K562 (cell line): ENCODE measurements around the gene IL31. TPM values are rescaled to one million over a fixed set of nuclear protein-coding genes. Genes with fewer than 3 reads are reported as not detected.

ENCODE experiments used
- ATAC-seq: fragments of 200-7000 bp; cut with Tn5 transposase; 3 replicates; pipeline ENCODE4 v1.9.1; 2020; ENCODE audit warnings: moderate library complexity
- BruUV-seq: library from RNA; stranded (reverse); fragments of 400-500 nt; replicated peaks from 2 replicates; lab custom pipeline; 2021; lab: Mats Ljungman, UMichigan
- CTCF ChIA-PET: fragments of 300-600 bp; formaldehyde crosslinking; extraction: SDS; loops from one replicate; lab custom pipeline; 2021; ENCODE audit warnings: low intra/inter-chr PET ratio; lab: Yijun Ruan, JAX
- POLR2A ChIA-PET: fragments of 300-600, 350-650 bp; sonication (Branson Sonifier 250); formaldehyde crosslinking; extraction: SDS; loops from one replicate; lab custom pipeline; 2021; ENCODE audit warnings: antibody characterized with exemption, inconsistent platforms; lab: Yijun Ruan, JAX
- DNase-seq, 4 experiments: peaks; one replicate each; pipeline versions ENCODE4 v3.0.0 to v3.0.0-alpha.2; 2011 to 2018; ENCODE audit warnings: low spot score in 3 of 4, mixed read lengths in 3 of 4; ENCODE audit errors: extremely low read depth in 1 of 4
- FAIRE-seq: peaks from 2 replicates; lab custom pipeline; 2011; peaks lifted over from hg19 to GRCh38; lab: Jason Lieb, UNC
- H2AFZ ChIP-seq: 2 replicates; pipeline ENCODE4 v1.6.0; 2011; ENCODE audit warnings: low read depth, low read length, control low read depth, inconsistent platforms
- H3K27ac ChIP-seq: fragments of 200-600 bp; 3 replicates; pipeline ENCODE4 v1.8.0; 2011; ENCODE audit warnings: low read depth, mild to moderate bottlenecking, control low read depth, inconsistent platforms, low read length, moderate library complexity, mixed read lengths; ENCODE audit errors: extremely low read depth
- H3K27me3 ChIP-seq, 2 experiments: fragments of 300-600 bp in 1 of 2; 2 replicates in 1 of 2; 3 replicates in 1 of 2; pipeline versions ENCODE4 v1.6.0 to v1.8.0; 2011; ENCODE audit warnings: inconsistent platforms in 2 of 2, low read length in 2 of 2, mild to moderate bottlenecking in 1 of 2, mixed read lengths in 1 of 2, moderate library complexity in 1 of 2; ENCODE audit not compliant: control insufficient read depth in 2 of 2, insufficient read depth in 2 of 2
- H3K36me3 ChIP-seq: fragments of 300-600 bp; 3 replicates; pipeline ENCODE4 v1.8.0; 2011; ENCODE audit warnings: mild to moderate bottlenecking, low read length, inconsistent platforms; ENCODE audit not compliant: control insufficient read depth, insufficient read depth
- H3K4me1 ChIP-seq, 2 experiments: fragments of 200-600 bp in 1 of 2; replicated peaks in 1 of 2; 2 replicates in 1 of 2; 3 replicates in 1 of 2; pipeline versions ENCODE4 v1.5.1 to v1.8.0; 2011; ENCODE audit warnings: inconsistent platforms in 2 of 2, low read length in 2 of 2, mild to moderate bottlenecking in 1 of 2, mixed read lengths in 1 of 2, moderate library complexity in 1 of 2; ENCODE audit not compliant: control insufficient read depth in 2 of 2, insufficient read depth in 2 of 2
- H3K4me2 ChIP-seq: 2 replicates; pipeline ENCODE4 v1.6.1; 2011; ENCODE audit warnings: low read length, control low read depth, inconsistent platforms, mixed read lengths; ENCODE audit not compliant: insufficient read depth
- H3K4me3 ChIP-seq: fragments of 200-600 bp; sonication (generic), shearing (Covaris generic); 2 replicates; pipeline ENCODE4 v1.5.1; 2016; ENCODE audit warnings: control low read depth, inconsistent platforms
- H3K79me2 ChIP-seq: fragments of 200-600 bp; 3 replicates; pipeline ENCODE4 v1.8.0; 2011; ENCODE audit warnings: low read length, inconsistent platforms; ENCODE audit not compliant: control insufficient read depth, insufficient read depth
- H3K9ac ChIP-seq, 2 experiments: 2 replicates each; pipeline versions ENCODE4 v1.6.0 to v1.6.1; 2011; ENCODE audit warnings: low read depth in 2 of 2, low read length in 2 of 2, control low read depth in 1 of 2, inconsistent platforms in 1 of 2, mild to moderate bottlenecking in 1 of 2, mixed read lengths in 1 of 2; ENCODE audit not compliant: insufficient read depth in 1 of 2
- H3K9me1 ChIP-seq: one replicate; pipeline ENCODE4 v1.6.0; 2011; ENCODE audit warnings: inconsistent platforms, mild to moderate bottlenecking, low read length, moderate library complexity; ENCODE audit not compliant: control insufficient read depth, insufficient read depth
- H3K9me3 ChIP-seq: replicated peaks from 2 replicates; pipeline ENCODE4 v1.5.1; 2011; ENCODE audit warnings: low read depth, low read length, inconsistent platforms; ENCODE audit not compliant: control insufficient read depth, insufficient read depth
- H4K20me1 ChIP-seq: replicated peaks from 2 replicates; pipeline ENCODE4 v1.6.1; 2011; ENCODE audit warnings: low read length, inconsistent platforms, mixed read lengths; ENCODE audit not compliant: control insufficient read depth, insufficient read depth
- ARHGAP35 ChIP-seq: fragments of 450-650 bp; IDR thresholded peaks from 2 replicates; pipeline ENCODE4 v1.6.1; 2018; ENCODE audit not compliant: partially characterized antibody
- NR2C2 ChIP-seq, 2 experiments: fragments of 200-800 bp in 1 of 2; sonication (Bioruptor generic) in 1 of 2; sonication (generic) in 1 of 2; formaldehyde crosslinking in 1 of 2; IDR thresholded peaks; 2 replicates each; pipeline versions ENCODE4 v1.6.1 to v1.8.0; 2016 to 2022; ENCODE audit warnings: mild to moderate bottlenecking in 1 of 2, missing compliant biosample characterization in 1 of 2, missing genetic modification characterization in 1 of 2, missing genetic modification reagents in 1 of 2
- SIN3B ChIP-seq: fragments of 450-650 bp; IDR thresholded peaks from 2 replicates; pipeline ENCODE4 v1.6.1; 2017; ENCODE audit warnings: low read depth, mild to moderate bottlenecking, moderate library complexity
- SMAD2 ChIP-seq: fragments of 150-350 bp; IDR thresholded peaks from 2 replicates; pipeline ENCODE4 v1.6.1; 2014; ENCODE audit warnings: low read depth, mild to moderate bottlenecking, low read length
- SPI1 ChIP-seq: IDR thresholded peaks from 2 replicates; pipeline ENCODE4 v1.6.1; 2011; ENCODE audit warnings: low read depth, low read length, control low read depth, borderline replicate concordance
- ZFX ChIP-seq: sonication (generic); formaldehyde crosslinking; IDR thresholded peaks from 2 replicates; pipeline ENCODE4 v1.8.0; 2022; ENCODE audit warnings: mild to moderate bottlenecking, missing genetic modification reagents, moderate library complexity
- ZNF778 ChIP-seq: fragments of 450-650 bp; formaldehyde crosslinking; IDR thresholded peaks from 2 replicates; pipeline ENCODE4 v1.4.0; 2020; ENCODE audit warnings: mild to moderate bottlenecking, moderate library complexity
- WGBS: fragments of 100-300 bp; shearing (Covaris generic); methylation state at CpG from one replicate; pipeline ENCODE4 v1.1.6; 2016; ENCODE audit warnings: low coverage, mixed read lengths; ENCODE audit not compliant: insufficient coverage; ENCODE audit errors: missing lambda C conversion rate; 5-methylcytosine and 5-hydroxymethylcytosine counted together
- in situ Hi-C: fragments of 300-500 bp; cut with MboI; formaldehyde crosslinking; loops from 4 replicates; pipeline ENCODE4 v1.15.0; 2018; ENCODE audit warnings: inconsistent platforms, mixed read lengths
- intact Hi-C: fragments of 100-400 bp; cut with micrococcal nuclease; formaldehyde crosslinking; loops from 2 replicates; pipeline ENCODE4 v1.14.2; 2022
- polyA plus RNA-seq, 8 experiments: library from polyadenylated mRNA; depleted of rRNA in 4 of 8; stranded (reverse) in 5 of 8; unstranded in 3 of 8; fragments of >200 nt; fragmentation: Nextera tagmentation in 2 of 8; fragmentation: Illumina TruSeq in 1 of 8; extraction: Ambion mirVana in 2 of 8; extraction: Trizol in 1 of 8; gene quantifications; 2 replicates each; pipeline versions ENCODE4 v1.2.1 to v1.2.3, GENCODE V29; 2011 to 2014; ENCODE audit warnings: inconsistent platforms in 1 of 8, missing spikeins in 1 of 8
- total RNA-seq, 7 experiments: library from RNA; depleted of rRNA in 6 of 7; stranded (reverse); fragments of >200 nt in 6 of 7; fragmentation: Illumina TruSeq in 2 of 7; extraction: Trizol in 2 of 7; gene quantifications; 2 replicates each; pipeline versions ENCODE4 v1.2.1 to v1.2.3, GENCODE V29; 2011 to 2021; ENCODE audit warnings: low replicate concordance in 1 of 7

The IL31 gene
- total and polyA plus RNA-seq, 9 of the 15 experiments (the other 6 are each of a cell fraction or from before 2014, with no cell fraction given) = not detected

GRCh38 chr12:122126342-122126635 is 47.7 kb downstream of the IL31 start:
- peaks cover 9 to 21% of the 10 kb centered on the region in 2 experiments; a peak in 4 of 5 replicates for H3K4me1 ChIP-seq
- H4K20me1 ChIP-seq = peaks cover 42% of the 10 kb centered on the region
- ATAC-seq (no peak), FAIRE-seq (no peak), DNase-seq (no peak)
- BruUV-seq = no TSS peak
- ChIA-PET POLR2A (no interaction called here), CTCF (no interaction called here)
- no peaks in the 10 kb centered on the region for H3K9me3 ChIP-seq
- no peak overlapping the region for H3K4me3 ChIP-seq
- in situ Hi-C loops (no loop called here), intact Hi-C loops (no loop called here)
- H3K9ac ChIP-seq = peak overlapping the region in 1 of 2 experiments; percentile 37; a peak in 2 of 4 replicates
- no peak overlapping the region for H2AFZ ChIP-seq
- H3K36me3 ChIP-seq = peaks cover 72% of the 10 kb centered on the region; the same call in 2 of the 3 replicates
- H3K9me1 ChIP-seq = peaks cover 17% of the 10 kb centered on the region
- H3K79me2 ChIP-seq = peaks cover 60% of the 10 kb centered on the region
- H3K27me3 ChIP-seq = no peaks in the 10 kb centered on the region
- 95% methylated on average over 7 of the region's 7 CpGs for WGBS
- H3K4me2 ChIP-seq = no peak overlapping the region
- TF ChIP-seq SMAD2 = no peak
- 0 out of 2 replicates have a peak, but pooled peaks have one; percentile 17 for TF ChIP-seq ZFX (CRISPR knock-in tag)
- no peak for TF ChIP-seq SIN3B
- TF ChIP-seq ARHGAP35 = no peak
- TF ChIP-seq ZNF778 = no peak
- no peak for TF ChIP-seq NR2C2 (CRISPR knock-in tag; IDR thresholded peaks at IDR 0.05)
- no peak for TF ChIP-seq NR2C2 (tag; IDR thresholded peaks at IDR 0.05)
- no peak for TF ChIP-seq SPI1
- no peak overlapping the region for H3K27ac ChIP-seq
